ENCODE data around the gene SMPD1.

GRCh38 chr11:6413791-6414201 lies 23.5 kb downstream of the SMPD1 start:
- TF ChIP-seq, protein P1, sequence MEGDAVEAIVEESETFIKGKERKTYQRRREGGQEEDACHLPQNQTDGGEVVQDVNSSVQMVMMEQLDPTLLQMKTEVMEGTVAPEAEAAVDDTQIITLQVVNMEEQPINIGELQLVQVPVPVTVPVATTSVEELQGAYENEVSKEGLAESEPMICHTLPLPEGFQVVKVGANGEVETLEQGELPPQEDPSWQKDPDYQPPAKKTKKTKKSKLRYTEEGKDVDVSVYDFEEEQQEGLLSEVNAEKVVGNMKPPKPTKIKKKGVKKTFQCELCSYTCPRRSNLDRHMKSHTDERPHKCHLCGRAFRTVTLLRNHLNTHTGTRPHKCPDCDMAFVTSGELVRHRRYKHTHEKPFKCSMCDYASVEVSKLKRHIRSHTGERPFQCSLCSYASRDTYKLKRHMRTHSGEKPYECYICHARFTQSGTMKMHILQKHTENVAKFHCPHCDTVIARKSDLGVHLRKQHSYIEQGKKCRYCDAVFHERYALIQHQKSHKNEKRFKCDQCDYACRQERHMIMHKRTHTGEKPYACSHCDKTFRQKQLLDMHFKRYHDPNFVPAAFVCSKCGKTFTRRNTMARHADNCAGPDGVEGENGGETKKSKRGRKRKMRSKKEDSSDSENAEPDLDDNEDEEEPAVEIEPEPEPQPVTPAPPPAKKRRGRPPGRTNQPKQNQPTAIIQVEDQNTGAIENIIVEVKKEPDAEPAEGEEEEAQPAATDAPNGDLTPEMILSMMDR (conservative IDR thresholded peaks at IDR 0.05; ENCODE audit: low read depth, low read length) = no peak
- no peak for TF ChIP-seq RAD21 (IDR thresholded peaks at IDR 0.05; ENCODE audit: low read length)
- no peak for TF ChIP-seq MAZ (IDR thresholded peaks at IDR 0.05; ENCODE audit: borderline replicate concordance, low read depth, low read length)
- TF ChIP-seq, protein P2, sequence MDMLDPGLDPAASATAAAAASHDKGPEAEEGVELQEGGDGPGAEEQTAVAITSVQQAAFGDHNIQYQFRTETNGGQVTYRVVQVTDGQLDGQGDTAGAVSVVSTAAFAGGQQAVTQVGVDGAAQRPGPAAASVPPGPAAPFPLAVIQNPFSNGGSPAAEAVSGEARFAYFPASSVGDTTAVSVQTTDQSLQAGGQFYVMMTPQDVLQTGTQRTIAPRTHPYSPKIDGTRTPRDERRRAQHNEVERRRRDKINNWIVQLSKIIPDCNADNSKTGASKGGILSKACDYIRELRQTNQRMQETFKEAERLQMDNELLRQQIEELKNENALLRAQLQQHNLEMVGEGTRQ (IDR thresholded peaks at IDR 0.05; ENCODE audit: low read depth, low read length) = peak; percentile 52; the same call in 1 of the 2 replicates
- TF ChIP-seq POLR2A (IDR thresholded peaks at IDR 0.05; ENCODE audit: low read depth, low read length) = no peak
- TF ChIP-seq MAFK (IDR thresholded peaks at IDR 0.05; ENCODE audit: low read depth, low read length) = no peak
- no peak for TF ChIP-seq SMC3 (IDR thresholded peaks at IDR 0.05; ENCODE audit: low read depth, low read length)
- no peak for TF ChIP-seq NFE2L2 (IDR thresholded peaks at IDR 0.05; ENCODE audit: low read depth, low read length)
